Stomach (tissue), 9 donors: ENCODE data around the gene NCKAP5. TPM values are rescaled to one million over a fixed set of nuclear protein-coding genes. Genes with fewer than 3 reads are reported as not detected.

Experiments used
- DNase-seq, 2 donors: peaks; one replicate each; pipeline versions ENCODE4 v3.0.0 to v3.0.0-alpha.2; 2013 to 2019
- H3K27ac ChIP-seq, 5 donors: fragments of 200-600 bp in 4 of 5; sonication (generic) in 4 of 5; one replicate each; pipeline ENCODE4 v1.5.1; 2013 to 2019; ENCODE audit warnings: mild to moderate bottlenecking in 1 of 5, moderate library complexity in 1 of 5
- H3K27me3 ChIP-seq, 3 donors: fragments of 200-600 bp; sonication (generic); one replicate each; pipeline ENCODE4 v1.5.1; 2017 to 2019; ENCODE audit warnings: mixed run types in 1 of 3
- H3K36me3 ChIP-seq, 4 donors: fragments of 200-600 bp; sonication (generic); 1 replicate in 3 of 4; 2 replicates in 1 of 4; pipeline ENCODE4 v1.5.1; 2016 to 2019
- H3K4me1 ChIP-seq, 4 donors: fragments of 200-600 bp; sonication (generic); one replicate each; pipeline ENCODE4 v1.5.1; 2016 to 2019
- H3K4me3 ChIP-seq, 4 donors: fragments of 200-600 bp; sonication (generic) in 3 of 4; one replicate each; pipeline ENCODE4 v1.5.1; 2016 to 2019; ENCODE audit warnings: mild to moderate bottlenecking in 1 of 4
- H3K9me3 ChIP-seq, 4 donors: fragments of 200-600 bp; sonication (generic); one replicate each; pipeline ENCODE4 v1.5.1; 2016 to 2019
- EP300 ChIP-seq: sonication (generic); formaldehyde crosslinking; IDR thresholded peaks from one replicate; pipeline ENCODE4 v1.6.1; 2017; ENCODE audit warnings: antibody characterized with exemption
- POLR2A ChIP-seq, 4 donors: fragments of 450-650 bp; IDR thresholded peaks; one replicate each; pipeline ENCODE4 v1.6.1; 2016; ENCODE audit warnings: antibody characterized with exemption in 4 of 4, control low read depth in 2 of 4, mild to moderate bottlenecking in 1 of 4, moderate library complexity in 1 of 4
- POLR2AphosphoS5 ChIP-seq, 3 donors: sonication (generic); formaldehyde crosslinking; IDR thresholded peaks; one replicate each; pipeline ENCODE4 v1.6.1; 2016; ENCODE audit warnings: antibody characterized with exemption in 3 of 3
- WGBS, 5 donors: extraction: QIAGEN DNeasy Blood & Tissue Kit in 3 of 5; methylation state at CpG; one replicate each; pipeline versions ENCODE4 v1.1.5 to v1.1.7; 2013 to 2018; 5-methylcytosine and 5-hydroxymethylcytosine counted together
- intact Hi-C: fragments of 100-400 bp; cut with DNase I; formaldehyde crosslinking; loops from one replicate; pipeline ENCODE4 v1.15.1; 2023; ENCODE audit warnings: low total_unique reads
- polyA plus RNA-seq, 3 donors: library from polyadenylated mRNA; stranded (reverse); fragments of 200-250 nt; gene quantifications; one replicate each; pipeline ENCODE4 v1.2.3, GENCODE V29; 2013
- total RNA-seq, 5 donors: library from RNA; depleted of rRNA; stranded (reverse); fragments of >200 nt; gene quantifications; one replicate each; pipeline versions ENCODE4 v1.1.0 to v1.2.3, GENCODE V29; 2014 to 2016
- TF ChIP-seq, protein P1 (sequence below), 7 experiments: fragments of 450-650 bp in 4 of 7; fragments of 200-600 bp in 3 of 7; sonication (generic) in 3 of 7; IDR thresholded peaks; one replicate each; pipeline ENCODE4 v1.5.1; 2016 to 2019; ENCODE audit warnings: antibody characterized with exemption in 7 of 7, control low read depth in 2 of 7, mild to moderate bottlenecking in 1 of 7
- donor health status: healthy with polysubstance abuse.
- donor health status: Bipolar disorder and iron deficiency.
- donor health status: healthy.

The NCKAP5 gene
- total and polyA plus RNA-seq, 8 donors: 0.58 to 8.0 (median 1.6) TPM; not detected in 1

DNA sequence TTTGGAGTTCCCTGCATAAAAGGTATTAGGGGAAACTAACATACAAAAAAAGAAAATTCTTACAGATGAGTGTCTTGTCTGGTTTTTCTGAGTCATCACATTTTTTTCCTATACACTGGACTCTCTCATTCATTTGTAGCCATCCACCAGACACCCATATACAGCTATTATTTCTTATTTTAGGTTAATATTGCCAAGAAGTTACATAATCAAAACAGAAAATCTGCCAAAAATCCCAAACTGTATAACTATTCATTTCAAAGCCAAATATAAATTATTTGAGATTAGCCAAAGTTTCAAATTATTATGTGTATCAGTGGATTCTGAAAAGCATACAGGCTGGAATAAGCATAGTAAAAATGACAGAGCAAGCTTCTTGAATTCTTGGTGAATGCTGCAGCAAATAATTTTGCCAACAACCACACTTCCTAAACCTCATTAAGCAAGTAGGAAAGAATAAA lies 191.2 kb downstream of the NCKAP5 start:
- Histone ChIP-seq H3K9me3 (no peaks in the 10 kb centered on the region), H3K27ac (no peak overlapping the region), H3K4me1 (no peaks in the 10 kb centered on the region), H3K4me3 (no peak overlapping the region), H3K36me3 (no peaks in the 10 kb centered on the region), H3K27me3 (no peaks in the 10 kb centered on the region)
- TF ChIP-seq POLR2AphosphoS5 (IDR thresholded peaks at IDR 0.05) (no peak), POLR2A (IDR thresholded peaks at IDR 0.05) (no peak)
- DNase-seq: peak in 1 of 2 donors; percentile 29
- intact Hi-C loops: no loop called here

DNA sequence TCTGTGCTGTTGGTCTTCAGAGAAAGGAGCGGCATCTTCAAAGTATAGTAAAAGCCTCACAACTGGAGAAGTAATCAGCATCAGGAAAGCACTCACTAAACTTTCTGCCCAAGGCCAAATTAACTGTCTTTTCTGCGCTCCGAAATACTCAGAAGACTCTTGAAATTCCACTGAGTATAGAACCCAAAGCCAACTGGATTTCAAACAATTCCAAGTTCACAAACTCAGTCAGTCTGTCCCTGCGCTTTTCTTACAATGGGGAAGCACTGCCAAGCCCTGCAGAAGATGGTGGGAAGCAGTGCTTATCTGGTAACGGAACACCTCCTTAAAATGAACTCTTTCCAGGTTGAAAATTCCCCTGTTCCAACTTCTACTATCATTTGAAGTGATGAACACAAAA lies 193.5 kb downstream of the NCKAP5 start:
- no peaks in the 10 kb centered on the region for H3K36me3 ChIP-seq
- no peak for DNase-seq
- H3K4me3 ChIP-seq: no peak overlapping the region
- intact Hi-C loops: no loop called here
- H3K27ac ChIP-seq: no peak overlapping the region
- H3K9me3 ChIP-seq: no peaks in the 10 kb centered on the region
- no peaks in the 10 kb centered on the region for H3K27me3 ChIP-seq
- H3K4me1 ChIP-seq: no peaks in the 10 kb centered on the region
- whole genome bisulfite sequencing, 5 donors: 87 to 96% (median 93%) methylated on average over 5 of the region's 5 CpGs
- TF ChIP-seq POLR2A (IDR thresholded peaks at IDR 0.05): no peak
- TF ChIP-seq, protein P1, sequence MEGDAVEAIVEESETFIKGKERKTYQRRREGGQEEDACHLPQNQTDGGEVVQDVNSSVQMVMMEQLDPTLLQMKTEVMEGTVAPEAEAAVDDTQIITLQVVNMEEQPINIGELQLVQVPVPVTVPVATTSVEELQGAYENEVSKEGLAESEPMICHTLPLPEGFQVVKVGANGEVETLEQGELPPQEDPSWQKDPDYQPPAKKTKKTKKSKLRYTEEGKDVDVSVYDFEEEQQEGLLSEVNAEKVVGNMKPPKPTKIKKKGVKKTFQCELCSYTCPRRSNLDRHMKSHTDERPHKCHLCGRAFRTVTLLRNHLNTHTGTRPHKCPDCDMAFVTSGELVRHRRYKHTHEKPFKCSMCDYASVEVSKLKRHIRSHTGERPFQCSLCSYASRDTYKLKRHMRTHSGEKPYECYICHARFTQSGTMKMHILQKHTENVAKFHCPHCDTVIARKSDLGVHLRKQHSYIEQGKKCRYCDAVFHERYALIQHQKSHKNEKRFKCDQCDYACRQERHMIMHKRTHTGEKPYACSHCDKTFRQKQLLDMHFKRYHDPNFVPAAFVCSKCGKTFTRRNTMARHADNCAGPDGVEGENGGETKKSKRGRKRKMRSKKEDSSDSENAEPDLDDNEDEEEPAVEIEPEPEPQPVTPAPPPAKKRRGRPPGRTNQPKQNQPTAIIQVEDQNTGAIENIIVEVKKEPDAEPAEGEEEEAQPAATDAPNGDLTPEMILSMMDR (IDR thresholded peaks at IDR 0.05): no peak
- TF ChIP-seq EP300: no peak
- no peak for TF ChIP-seq POLR2AphosphoS5 (IDR thresholded peaks at IDR 0.05)

DNA sequence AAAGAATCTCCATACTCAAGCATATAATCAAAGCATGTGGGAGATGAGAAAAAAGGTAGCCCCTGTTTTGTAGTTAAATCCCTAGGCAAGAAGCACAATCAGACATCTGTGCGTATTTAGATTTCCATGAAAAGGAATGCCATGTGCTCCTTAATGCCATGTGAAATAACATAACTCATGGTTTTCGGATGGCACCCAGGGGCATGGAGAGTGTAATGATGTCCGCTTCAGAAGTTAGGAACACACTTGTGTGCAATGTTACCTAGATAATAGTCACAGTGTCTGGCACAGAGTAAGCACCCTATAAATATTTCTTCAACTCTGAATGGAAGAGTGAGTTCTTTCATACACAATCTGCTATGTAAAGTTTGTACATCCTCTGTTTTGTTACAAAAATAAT lies 197.0 kb downstream of the NCKAP5 start:
- WGBS, 5 donors: 90 to 94% (median 91%) methylated on average over 3 of the region's 3 CpGs
- intact Hi-C loops: no loop called here
- H3K9me3 ChIP-seq: no peaks in the 10 kb centered on the region

DNA sequence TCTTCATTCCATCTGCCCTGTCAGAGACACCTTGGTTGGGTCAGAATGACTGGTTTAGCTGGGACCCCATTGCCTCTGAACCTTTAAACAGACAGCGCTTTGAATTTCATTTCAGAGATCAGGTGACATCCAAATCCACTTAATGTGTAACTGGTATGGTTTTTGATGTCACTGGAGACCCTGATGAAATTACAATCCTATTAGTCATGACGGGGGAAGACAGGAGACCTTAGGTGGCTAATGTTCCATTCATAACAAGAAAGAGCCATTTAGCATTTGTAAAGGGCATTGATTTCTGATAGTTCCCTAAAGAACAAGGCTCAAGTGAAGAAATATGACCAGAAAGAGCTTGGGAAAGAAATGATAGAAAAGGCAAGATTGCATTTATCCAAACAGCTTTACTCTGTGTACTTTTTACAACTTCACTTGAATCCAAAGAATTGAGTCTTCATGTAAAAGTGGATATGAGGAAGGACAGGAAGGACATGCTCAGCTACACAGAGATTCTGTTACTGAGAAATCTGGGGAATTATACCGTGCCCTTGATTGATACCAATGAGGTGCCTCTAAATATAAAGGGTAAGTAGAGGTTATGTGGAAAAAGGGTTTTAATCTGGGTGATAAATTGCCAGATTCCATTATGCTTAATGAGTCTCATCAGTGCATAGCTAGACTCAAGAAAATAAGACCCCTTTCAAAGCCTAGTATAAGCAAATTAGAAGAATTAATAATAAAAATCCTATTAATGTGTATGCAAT lies 198.2 kb downstream of the NCKAP5 start:
- H3K27me3 ChIP-seq: no peaks in the 10 kb centered on the region
- H3K4me3 ChIP-seq: no peak overlapping the region
- 67 to 86% (median 75%) methylated on average over 3 of the region's 3 CpGs for WGBS, 5 donors
- intact Hi-C loops: no loop called here
- no peaks in the 10 kb centered on the region for H3K36me3 ChIP-seq
- H3K4me1 ChIP-seq: no peaks in the 10 kb centered on the region
- no peak for DNase-seq
- no peak overlapping the region for H3K27ac ChIP-seq
- no peak for TF ChIP-seq POLR2AphosphoS5 (IDR thresholded peaks at IDR 0.05)
- no peak for TF ChIP-seq EP300
- no peak for TF ChIP-seq POLR2A (IDR thresholded peaks at IDR 0.05)
- TF ChIP-seq, protein P1 (IDR thresholded peaks at IDR 0.05): no peak
- H3K9me3 ChIP-seq: no peaks in the 10 kb centered on the region

More for the DNA sequence above, 197.0 kb downstream of the NCKAP5 start:
- Histone ChIP-seq H3K4me3 (no peak overlapping the region), H3K36me3 (no peaks in the 10 kb centered on the region), H3K27ac (no peak overlapping the region), H3K4me1 (no peaks in the 10 kb centered on the region), H3K27me3 (no peaks in the 10 kb centered on the region)
- no peak for DNase-seq
- no peak for TF ChIP-seq POLR2A (IDR thresholded peaks at IDR 0.05)
- no peak for TF ChIP-seq EP300
- no peak for TF ChIP-seq POLR2AphosphoS5 (IDR thresholded peaks at IDR 0.05)
- TF ChIP-seq, protein P1 (IDR thresholded peaks at IDR 0.05): no peak

DNA sequence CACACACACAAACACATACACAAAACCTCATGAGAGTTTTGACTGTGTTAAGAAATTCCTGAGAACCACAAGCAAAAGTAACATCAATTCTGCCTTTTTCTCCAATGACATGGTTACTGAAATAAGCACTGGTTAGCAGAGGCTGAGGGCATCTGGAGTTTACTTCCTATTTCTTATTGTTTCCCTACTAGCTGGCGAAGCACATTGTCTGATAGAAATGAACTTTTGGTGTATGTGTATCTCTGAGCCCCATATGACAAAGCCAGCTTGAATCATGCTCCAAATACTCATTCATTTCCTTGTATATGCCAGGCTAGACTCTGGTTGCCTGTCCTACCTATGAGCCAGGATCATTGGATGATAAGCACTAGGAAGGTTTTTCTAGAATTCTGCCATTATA lies 203.1 kb downstream of the NCKAP5 start:
- no peak for DNase-seq
- Histone ChIP-seq H3K27ac (no peak overlapping the region), H3K36me3 (no peaks in the 10 kb centered on the region), H3K4me3 (no peak overlapping the region), H3K9me3 (no peaks in the 10 kb centered on the region), H3K27me3 (no peaks in the 10 kb centered on the region), H3K4me1 (no peaks in the 10 kb centered on the region)
- intact Hi-C loops: no loop called here
- TF ChIP-seq POLR2A (IDR thresholded peaks at IDR 0.05) (no peak), EP300 (no peak), POLR2AphosphoS5 (IDR thresholded peaks at IDR 0.05) (no peak)
- TF ChIP-seq, protein P1 (IDR thresholded peaks at IDR 0.05): no peak
- 61 to 82% (median 67%) methylated on average over 1 of the region's 1 CpG for WGBS, 5 donors
